Measurements from ENCODE around the gene BACH2. TPM values are rescaled to one million over a fixed set of nuclear protein-coding genes. Genes with fewer than 3 reads are reported as not detected.

Gene BACH2
- total and polyA plus RNA-seq, 2 of the 4 experiments (the other 2 are of a cell fraction): 1.3 to 1.4 TPM

Small RNAs within 50 kb of the gene (microRNA-seq; reads per million reads assigned to microRNA genes)
- gene MIR4464 (ENCODE audit: insufficient read depth in 1 of 2, insufficient read length in 1 of 2, unreplicated experiment in 1 of 2) (0 reads per million in 2 experiments), gene RF00019 (ENCODE audit: insufficient read depth, insufficient read length) (not detected), gene RN7SKP110 (ENCODE audit: insufficient read depth, insufficient read length) (not detected)

Small RNAs within 50 kb of the gene (small RNA-seq; reads per million reads assigned to genes)
- gene MIR4464 (0 reads per million in 5 experiments), gene RF00019 (0 reads per million in 5 experiments), gene RN7SKP110 (0 reads per million in 5 experiments)
